IPS-20b (cell line): Measurements from ENCODE around the gene GALNT4.

Experiments used
- H3K27ac ChIP-seq: one replicate; pipeline ENCODE4 v1.5.1; 2013; ENCODE audit warnings: low read length
- H3K27me3 ChIP-seq: 2 replicates; pipeline ENCODE4 v1.6.1; 2013; ENCODE audit warnings: mild to moderate bottlenecking, low read length, inconsistent platforms; ENCODE audit not compliant: insufficient read depth
- H3K36me3 ChIP-seq: 2 replicates; pipeline ENCODE4 v1.6.1; 2013; ENCODE audit warnings: low read depth, mild to moderate bottlenecking, inconsistent platforms, low read length, moderate library complexity; ENCODE audit not compliant: insufficient read depth
- H3K4me1 ChIP-seq: 2 replicates; pipeline ENCODE4 v1.6.1; 2013; ENCODE audit warnings: mild to moderate bottlenecking, control low read depth, inconsistent platforms, low read length, moderate library complexity; ENCODE audit not compliant: insufficient read depth
- H3K4me3 ChIP-seq: 2 replicates; pipeline ENCODE4 v1.5.1; 2013; ENCODE audit warnings: mild to moderate bottlenecking, low read length, inconsistent platforms
- H3K9ac ChIP-seq: 2 replicates; pipeline ENCODE4 v1.6.1; 2013; ENCODE audit warnings: low read depth, mild to moderate bottlenecking, inconsistent platforms, low read length, moderate library complexity
- H3K9me3 ChIP-seq: 2 replicates; pipeline ENCODE4 v1.6.1; 2013; ENCODE audit warnings: mild to moderate bottlenecking, low read depth, low read length, inconsistent platforms; ENCODE audit not compliant: insufficient read depth

The GALNT4 gene

GRCh38 chr12:89524541-89525304, at the start of gene GALNT4:
GALNT4 (minus strand) TSS chr12:89524796; CDS start chr12:89524549, 247 bp downstream.
- Histone ChIP-seq H3K4me1 (peaks cover 4% of the 10 kb centered on the region; the same call in 1 of the 2 replicates), H3K27ac (no peak within 1 kb of the TSS), H3K9me3 (no peaks in the 10 kb centered on the region), H3K27me3 (no peaks in the 10 kb centered on the region), H3K4me3 (peak within 1 kb of the TSS; percentile 91), H3K9ac (peak within 1 kb of the TSS; percentile 76), H3K36me3 (peaks cover 16% of the 10 kb centered on the region; the same call in 1 of the 2 replicates)

GRCh38 chr12:89573051-89573810, 48.6 kb upstream of the GALNT4 start:
- Histone ChIP-seq H3K4me1 (peaks cover 6% of the 10 kb centered on the region), H3K4me3 (no peak overlapping the region), H3K36me3 (no peaks in the 10 kb centered on the region), H3K27ac (no peak overlapping the region), H3K27me3 (no peaks in the 10 kb centered on the region), H3K9ac (no peak overlapping the region), H3K9me3 (no peaks in the 10 kb centered on the region)

- Histone ChIP-seq H3K27ac (no peak overlapping the region), H3K4me3 (no peak overlapping the region), H3K4me1 (peaks cover 6% of the 10 kb centered on the region), H3K9ac (no peak overlapping the region), H3K36me3 (no peaks in the 10 kb centered on the region), H3K9me3 (no peaks in the 10 kb centered on the region), H3K27me3 (no peaks in the 10 kb centered on the region)
These were observed 47.0 kb upstream of the GALNT4 start for GRCh38 chr12:89571491-89572195.

GRCh38 chr12:89568484-89568883, 43.9 kb upstream of the GALNT4 start:
- H3K36me3 ChIP-seq: no peaks in the 10 kb centered on the region
- H3K4me1 ChIP-seq: no peaks in the 10 kb centered on the region
- H3K9me3 ChIP-seq: no peaks in the 10 kb centered on the region
- no peaks in the 10 kb centered on the region for H3K27me3 ChIP-seq
- no peak overlapping the region for H3K4me3 ChIP-seq
- no peak overlapping the region for H3K27ac ChIP-seq
- H3K9ac ChIP-seq: no peak overlapping the region

GRCh38 chr12:89567691-89568239, 43.2 kb upstream of the GALNT4 start:
- Histone ChIP-seq H3K36me3 (no peaks in the 10 kb centered on the region), H3K9me3 (no peaks in the 10 kb centered on the region), H3K27ac (no peak overlapping the region)

GRCh38 chr12:89566615-89567014, 42.0 kb upstream of the GALNT4 start:
- H3K36me3 ChIP-seq: no peaks in the 10 kb centered on the region
- no peaks in the 10 kb centered on the region for H3K4me1 ChIP-seq
- H3K27ac ChIP-seq: no peak overlapping the region

More at GRCh38 chr12:89567691-89568239, 43.2 kb upstream of the GALNT4 start:
- Histone ChIP-seq H3K27me3 (no peaks in the 10 kb centered on the region), H3K4me3 (no peak overlapping the region), H3K9ac (no peak overlapping the region), H3K4me1 (no peaks in the 10 kb centered on the region)

GRCh38 chr12:89565002-89565401, 40.4 kb upstream of the GALNT4 start:
- Histone ChIP-seq H3K36me3 (no peaks in the 10 kb centered on the region), H3K27ac (no peak overlapping the region), H3K4me3 (no peak overlapping the region), H3K9me3 (no peaks in the 10 kb centered on the region), H3K9ac (no peak overlapping the region), H3K4me1 (no peaks in the 10 kb centered on the region), H3K27me3 (no peaks in the 10 kb centered on the region)

More at GRCh38 chr12:89566615-89567014, 42.0 kb upstream of the GALNT4 start:
- Histone ChIP-seq H3K4me3 (no peak overlapping the region), H3K9me3 (no peaks in the 10 kb centered on the region), H3K9ac (no peak overlapping the region), H3K27me3 (no peaks in the 10 kb centered on the region)

GRCh38 chr12:89559753-89560152, 35.2 kb upstream of the GALNT4 start:
- Histone ChIP-seq H3K36me3 (no peaks in the 10 kb centered on the region), H3K4me1 (no peaks in the 10 kb centered on the region), H3K4me3 (no peak overlapping the region), H3K9me3 (no peaks in the 10 kb centered on the region), H3K27me3 (no peaks in the 10 kb centered on the region), H3K27ac (no peak overlapping the region), H3K9ac (no peak overlapping the region)

GRCh38 chr12:89556976-89557375, 32.4 kb upstream of the GALNT4 start:
- Histone ChIP-seq H3K27me3 (no peaks in the 10 kb centered on the region), H3K4me3 (no peak overlapping the region), H3K27ac (no peak overlapping the region), H3K4me1 (no peaks in the 10 kb centered on the region), H3K9me3 (no peaks in the 10 kb centered on the region), H3K36me3 (no peaks in the 10 kb centered on the region), H3K9ac (no peak overlapping the region)

GRCh38 chr12:89552376-89552775, 27.8 kb upstream of the GALNT4 start:
- Histone ChIP-seq H3K36me3 (no peaks in the 10 kb centered on the region), H3K27ac (no peak overlapping the region), H3K9ac (no peak overlapping the region), H3K27me3 (no peaks in the 10 kb centered on the region), H3K4me3 (no peak overlapping the region), H3K4me1 (no peaks in the 10 kb centered on the region), H3K9me3 (no peaks in the 10 kb centered on the region)

GRCh38 chr12:89551747-89552146, 27.2 kb upstream of the GALNT4 start:
- Histone ChIP-seq H3K4me1 (no peaks in the 10 kb centered on the region), H3K36me3 (no peaks in the 10 kb centered on the region), H3K27me3 (no peaks in the 10 kb centered on the region), H3K9ac (no peak overlapping the region), H3K27ac (no peak overlapping the region), H3K9me3 (no peaks in the 10 kb centered on the region), H3K4me3 (no peak overlapping the region)
